Lung (tissue), 12 donors: ENCODE measurements around the gene ZFYVE9. TPM values are rescaled to one million over a fixed set of nuclear protein-coding genes. Genes with fewer than 3 reads are reported as not detected.
A peak's percentile ranks its signal among the peaks of the same experiment; 100 is the strongest.

ENCODE experiments used
- ATAC-seq: fragments of 200-7000 bp; cut with Tn5 transposase; one replicate; pipeline ENCODE4 v1.9.1; 2020; ENCODE audit warnings: moderate number of reproducible peaks; ENCODE audit not compliant: insufficient read depth, low FRiP score
- DNase-seq, 3 donors: peaks; one replicate each; pipeline ENCODE4 v3.0.0-alpha.2; 2013 to 2017
- H3K27ac ChIP-seq, 2 donors: one replicate each; pipeline ENCODE4 v1.5.1; 2013; ENCODE audit warnings: mild to moderate bottlenecking in 2 of 2, moderate library complexity in 2 of 2, control low read depth in 1 of 2, inconsistent platforms in 1 of 2, low read depth in 1 of 2, low read length in 1 of 2
- H3K27me3 ChIP-seq, 3 donors: one replicate each; pipeline ENCODE4 v1.5.1; 2013; ENCODE audit warnings: low read length in 2 of 3; ENCODE audit not compliant: control insufficient read depth in 3 of 3, insufficient read depth in 3 of 3
- H3K36me3 ChIP-seq, 4 donors: one replicate each; pipeline ENCODE4 v1.5.1; 2013; ENCODE audit warnings: low read length in 4 of 4, mild to moderate bottlenecking in 1 of 4, moderate library complexity in 1 of 4; ENCODE audit not compliant: control insufficient read depth in 4 of 4, insufficient read depth in 4 of 4
- H3K4me1 ChIP-seq, 5 donors: one replicate each; pipeline ENCODE4 v1.5.1; 2013; ENCODE audit warnings: low read length in 5 of 5, mild to moderate bottlenecking in 2 of 5, moderate library complexity in 1 of 5; ENCODE audit not compliant: control insufficient read depth in 5 of 5, insufficient read depth in 5 of 5
- H3K4me3 ChIP-seq: one replicate; pipeline ENCODE4 v1.5.1; 2013; ENCODE audit warnings: mild to moderate bottlenecking, control low read depth, moderate library complexity
- H3K9ac ChIP-seq, 2 donors: one replicate each; pipeline ENCODE4 v1.5.1; 2013; ENCODE audit warnings: low read length in 2 of 2, control low read depth in 1 of 2; ENCODE audit not compliant: insufficient read depth in 1 of 2
- H3K9me3 ChIP-seq, 4 donors: one replicate each; pipeline ENCODE4 v1.5.1; 2013; ENCODE audit warnings: low read length in 3 of 4, mild to moderate bottlenecking in 1 of 4, moderate library complexity in 1 of 4; ENCODE audit not compliant: control insufficient read depth in 4 of 4, insufficient read depth in 3 of 4
- CTCF ChIP-seq: IDR thresholded peaks from 2 replicates; pipeline ENCODE4 v1.5.1; 2012; ENCODE audit warnings: mild to moderate bottlenecking; ENCODE audit errors: control extremely low read depth, extremely low read depth
- WGBS, 2 donors: extraction: QIAGEN DNeasy Blood & Tissue Kit; methylation state at CpG; one replicate each; pipeline ENCODE4 v1.1.7; 2013; 5-methylcytosine and 5-hydroxymethylcytosine counted together
- polyA plus RNA-seq, 2 donors: library from polyadenylated mRNA; stranded (reverse); fragments of 200-250 nt; gene quantifications; one replicate each; pipeline ENCODE4 v1.2.1, GENCODE V29; 2013
- total RNA-seq, 2 donors: library from RNA; depleted of rRNA in 1 of 2; stranded (reverse); fragments of >200 nt in 1 of 2; gene quantifications; one replicate each; pipeline ENCODE4 v1.2.1, GENCODE V29; 2014 to 2021
- donor health status: control.
- donor health status: control.
- donor health status: Bipolar disorder and iron deficiency.
- donor health status: healthy.
- donor health status: DM: yes; HTN: yes; CAD: no.

The ZFYVE9 gene
- total and polyA plus RNA-seq, 4 donors: 3.3 to 51.5 (median 9.9) TPM

DNA sequence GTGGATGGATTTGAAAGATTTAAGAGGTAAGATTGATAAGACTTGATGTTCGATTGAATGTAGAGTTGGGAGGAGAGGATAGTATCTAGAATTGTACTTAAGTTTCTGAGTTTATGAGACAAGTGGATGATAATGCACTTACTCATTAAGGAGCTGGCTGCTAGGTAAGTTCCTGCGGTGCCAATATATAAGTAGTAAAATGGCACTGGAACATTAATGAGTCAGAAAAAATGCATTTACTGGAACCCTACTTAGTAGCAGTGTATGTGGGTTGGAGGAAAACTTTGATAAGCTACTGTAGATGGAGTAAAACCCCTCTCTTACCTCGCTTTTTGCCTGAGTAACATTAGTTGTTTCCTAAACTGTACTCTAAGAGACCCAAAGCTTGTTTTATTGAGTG is 68.2 kb downstream of the ZFYVE9 start:
- no peak for TF ChIP-seq CTCF
- Histone ChIP-seq H3K27ac (no peak overlapping the region), H3K27me3 (no peaks in the 10 kb centered on the region), H3K9ac (no peak overlapping the region), H3K4me1 (peaks cover 0 to 2% (median 0%) of the 10 kb centered on the region in 5 donors), H3K4me3 (no peak overlapping the region), H3K9me3 (no peaks in the 10 kb centered on the region), H3K36me3 (no peaks in the 10 kb centered on the region)
- no peak for DNase-seq
- WGBS, 2 donors: 87 to 91% methylated on average over 3 of the region's 3 CpGs
- no peak for ATAC-seq

GRCh38 chr1:52216907-52217458 is 75.1 kb downstream of the ZFYVE9 start:
- no peaks in the 10 kb centered on the region for H3K27me3 ChIP-seq
- H3K4me3 ChIP-seq: no peak overlapping the region
- H3K9me3 ChIP-seq: peaks cover 3 to 22% (median 12%) of the 10 kb centered on the region in 4 donors
- no peak overlapping the region for H3K9ac ChIP-seq
- H3K4me1 ChIP-seq: peaks cover 0 to 3% (median 0%) of the 10 kb centered on the region in 5 donors
- H3K27ac ChIP-seq: no peak overlapping the region
- DNase-seq (no peak), ATAC-seq (no peak)
- H3K36me3 ChIP-seq: peaks cover 1 to 31% (median 11%) of the 10 kb centered on the region in 4 donors
- WGBS, 2 donors: 76 to 87% methylated on average over 5 of the region's 5 CpGs
- TF ChIP-seq CTCF: no peak

- no peak overlapping the region for H3K9ac ChIP-seq
- 95 to 96% methylated on average over 10 of the region's 10 CpGs for WGBS, 2 donors
- H3K9me3 ChIP-seq: peaks cover 0 to 23% (median 13%) of the 10 kb centered on the region in 4 donors
- DNase-seq (peak in 1 of 3 donors; percentile 8), ATAC-seq (no peak)
- no peak overlapping the region for H3K27ac ChIP-seq
- no peaks in the 10 kb centered on the region for H3K27me3 ChIP-seq
- H3K36me3 ChIP-seq: peaks cover 0 to 5% (median 0%) of the 10 kb centered on the region in 4 donors
- no peak for TF ChIP-seq CTCF
- no peak overlapping the region for H3K4me3 ChIP-seq
- H3K4me1 ChIP-seq: no peaks in the 10 kb centered on the region
Observed at GRCh38 chr1:52225174-52225573, 83.3 kb downstream of the ZFYVE9 start.

DNA sequence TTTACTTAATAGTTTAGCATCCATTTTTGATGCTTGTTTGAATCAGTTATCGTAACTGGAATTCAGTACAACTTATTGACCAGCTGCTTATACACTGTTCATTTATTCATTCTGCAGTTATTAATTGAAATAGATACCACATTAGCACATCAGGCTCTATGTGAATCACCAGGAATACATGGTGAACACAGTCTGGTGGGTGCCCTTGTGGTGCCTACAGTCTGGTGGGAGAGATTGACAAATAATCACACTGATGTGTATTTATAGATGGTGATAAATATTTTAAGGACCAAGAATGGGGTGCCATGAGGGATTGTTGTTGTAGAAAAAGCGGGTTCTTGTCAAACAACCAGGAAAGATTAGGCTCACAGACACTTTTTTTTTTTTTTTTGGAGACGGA is 87.6 kb downstream of the ZFYVE9 start:
- Histone ChIP-seq H3K4me1 (no peaks in the 10 kb centered on the region), H3K9ac (no peak overlapping the region), H3K36me3 (peaks cover 0 to 9% (median 0%) of the 10 kb centered on the region in 4 donors), H3K9me3 (peaks cover 0 to 16% (median 11%) of the 10 kb centered on the region in 4 donors), H3K4me3 (no peak overlapping the region), H3K27ac (no peak overlapping the region), H3K27me3 (no peaks in the 10 kb centered on the region)
- no peak for TF ChIP-seq CTCF
- 96% methylated on average over 3 of the region's 3 CpGs for WGBS, 2 donors
- no peak for DNase-seq
- ATAC-seq: no peak
